Measurements from ENCODE around the gene DMPK.

The DMPK gene

GRCh38 chr19:45782162-45782691 is at the start of gene DMPK:
TSS of gene DMPK (minus strand) at chr19:45782490. CDS start at chr19:45782352, 138 bp downstream.
- DNase-seq (ENCODE audit: low read depth), result peak; percentile 54

GRCh38 chr19:45828945-45829344 is 46.7 kb upstream of the DMPK start:
- no peak for DNase-seq (ENCODE audit: low read depth)

GRCh38 chr19:45828523-45828922 is 46.2 kb upstream of the DMPK start:
- DNase-seq (ENCODE audit: low read depth), result no peak

- no peak for DNase-seq (ENCODE audit: low read depth)
Observed at GRCh38 chr19:45827459-45828093, 45.3 kb upstream of the DMPK start.

GRCh38 chr19:45826934-45827333 is 44.6 kb upstream of the DMPK start:
- no peak for DNase-seq (ENCODE audit: low read depth)

GRCh38 chr19:45825917-45826893 is 43.9 kb upstream of the DMPK start:
- DNase-seq (ENCODE audit: low read depth), result peak; percentile 0

GRCh38 chr19:45825263-45825605 is 42.9 kb upstream of the DMPK start:
- DNase-seq (ENCODE audit: low read depth), result no peak

- DNase-seq (ENCODE audit: low read depth), result no peak
Observed at GRCh38 chr19:45824531-45825262, 42.4 kb upstream of the DMPK start.

- DNase-seq (ENCODE audit: low read depth), result no peak
Observed at GRCh38 chr19:45824041-45824471, 41.8 kb upstream of the DMPK start.

GRCh38 chr19:45823182-45823581 is 40.9 kb upstream of the DMPK start:
- DNase-seq (ENCODE audit: low read depth), result no peak

- DNase-seq (ENCODE audit: low read depth), result no peak
Observed at GRCh38 chr19:45822716-45823115, 40.4 kb upstream of the DMPK start.

GRCh38 chr19:45821570-45821969 is 39.3 kb upstream of the DMPK start:
- DNase-seq (ENCODE audit: low read depth), result no peak

GRCh38 chr19:45821103-45821521 is 38.8 kb upstream of the DMPK start:
- DNase-seq (ENCODE audit: low read depth), result no peak

GRCh38 chr19:45820413-45821102 is 38.3 kb upstream of the DMPK start:
- DNase-seq (ENCODE audit: low read depth), result no peak

GRCh38 chr19:45819769-45820168 is 37.5 kb upstream of the DMPK start:
- no peak for DNase-seq (ENCODE audit: low read depth)

GRCh38 chr19:45817725-45818301 is 35.5 kb upstream of the DMPK start:
- DNase-seq (ENCODE audit: low read depth), result no peak

GRCh38 chr19:45817010-45817724 is 34.9 kb upstream of the DMPK start:
- DNase-seq (ENCODE audit: low read depth), result peak; percentile 87

GRCh38 chr19:45816236-45817009 is 34.1 kb upstream of the DMPK start:
- no peak for DNase-seq (ENCODE audit: low read depth)

- DNase-seq (ENCODE audit: low read depth), result no peak
Observed at GRCh38 chr19:45815481-45816216, 33.4 kb upstream of the DMPK start.

Data from fibroblast of gingiva (primary cell).